HUDEP-2 (cell line): ENCODE results near the gene VIT.
"Not testable (repeated sequence)": the region's sequence is repeated elsewhere in the genome, so short reads cannot be mapped to it uniquely, and the experiment has no call there.

Experiments used
- DNase-seq, 76 experiments: peaks; one replicate each; lab custom pipeline; 2025; ENCODE audit not compliant: unreplicated experiment in 76 of 76; lab: John Stamatoyannopoulos, UW

VIT gene

GRCh38 chr2:36800381-36800780 is 103.9 kb downstream of the VIT start:
- DNase-seq, result no peak

- no peak for DNase-seq
Observed at GRCh38 chr2:36801088-36801487, 104.6 kb downstream of the VIT start.

GRCh38 chr2:36802952-36803351 is 106.4 kb downstream of the VIT start:
- no peak for DNase-seq

- DNase-seq, result no peak
Observed at GRCh38 chr2:36805635-36806224, 109.2 kb downstream of the VIT start.

- no peak for DNase-seq
Observed at GRCh38 chr2:36807223-36807886, 110.8 kb downstream of the VIT start.

GRCh38 chr2:36808386-36809068 is 112.0 kb downstream of the VIT start:
- no peak for DNase-seq

- DNase-seq, result no peak
Observed at GRCh38 chr2:36809069-36809445, 112.5 kb downstream of the VIT start.

- no peak for DNase-seq
Observed at GRCh38 chr2:36811071-36811470, 114.6 kb downstream of the VIT start.

- no peak for DNase-seq
Observed at GRCh38 chr2:36812196-36812595, 115.7 kb downstream of the VIT start.

GRCh38 chr2:36818542-36818941 is 122.0 kb downstream of the VIT start:
- no peak for DNase-seq

- DNase-seq, result peak in 1 of 76 experiments; percentile 6
Observed at GRCh38 chr2:36819095-36819711, 122.7 kb downstream of the VIT start.

GRCh38 chr2:36820942-36821605 is 124.6 kb downstream of the VIT start:
- no peak for DNase-seq

GRCh38 chr2:36823862-36824261 is 127.4 kb downstream of the VIT start:
- DNase-seq, result no peak

- DNase-seq, result no peak
Observed at GRCh38 chr2:36824273-36824672, 127.8 kb downstream of the VIT start.

GRCh38 chr2:36824683-36825082 is 128.2 kb downstream of the VIT start:
- not testable (repeated sequence) for DNase-seq

- DNase-seq, result no peak
Observed at GRCh38 chr2:36831185-36831584, 134.7 kb downstream of the VIT start.

- DNase-seq, result no peak
Observed at GRCh38 chr2:36834203-36834602, 137.7 kb downstream of the VIT start.

GRCh38 chr2:36834731-36835524 is 138.4 kb downstream of the VIT start:
- DNase-seq, result no peak

GRCh38 chr2:36839976-36840617 is 143.6 kb downstream of the VIT start:
- DNase-seq, result no peak

GRCh38 chr2:36843838-36844237 is 147.3 kb downstream of the VIT start:
- DNase-seq, result no peak
